ENCODE measurements around the gene HSF2BP. TPM values are rescaled to one million over a fixed set of nuclear protein-coding genes. Genes with fewer than 3 reads are reported as not detected.

HSF2BP gene
- polyA plus RNA-seq, 1 donor (not counting 4 experiments of a cell fraction or from before 2014, with no cell fraction given), result 6.1 TPM

DNA sequence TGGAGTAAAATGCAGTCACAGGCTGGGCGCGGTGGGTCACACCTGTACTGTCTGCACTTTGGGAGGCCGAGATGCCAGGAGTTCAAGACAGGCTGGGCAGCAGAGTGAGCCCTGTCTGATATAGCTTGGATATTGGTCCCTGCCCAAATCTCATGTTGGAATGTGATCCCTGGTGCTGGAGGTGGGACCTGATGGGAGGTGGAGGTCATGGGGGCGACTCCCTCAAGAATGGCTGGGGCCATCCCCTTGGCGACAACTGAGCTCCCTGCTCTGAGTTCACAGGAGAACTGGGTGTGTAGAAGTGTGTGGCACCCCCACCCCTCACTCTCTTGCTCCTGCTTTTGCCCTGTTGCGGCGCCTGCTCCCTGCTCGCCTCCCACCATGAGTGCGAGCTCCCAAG is 48.2 kb upstream of the HSF2BP start:
- no peak overlapping the region for H3K9ac ChIP-seq (ENCODE audit: control insufficient read depth, extremely low read depth, insufficient read depth, low read length)

GRCh38 chr21:43703035-43703880 is 44.0 kb upstream of the HSF2BP start:
- DNase-seq (ENCODE audit: low read depth, low spot score), result no peak
- Histone ChIP-seq H4K20me1 (ENCODE audit: control insufficient read depth, extremely low read depth, insufficient read depth, low read length) (no peaks in the 10 kb centered on the region), H3K27me3 (ENCODE audit: control insufficient read depth, extremely low read depth, insufficient read depth, low read length) (no peaks in the 10 kb centered on the region), H3K4me2 (ENCODE audit: control insufficient read depth, extremely low read depth, insufficient read depth, low read depth, low read length) (peak overlapping the region; percentile 39), H3K79me2 (ENCODE audit: control insufficient read depth, insufficient read depth, low read length) (no peaks in the 10 kb centered on the region), H3K9me3 (ENCODE audit: control insufficient read depth, low read depth, low read length) (no peaks in the 10 kb centered on the region), H3K4me1 (ENCODE audit: control insufficient read depth, extremely low read depth, insufficient read depth, low read length) (peaks cover 7% of the 10 kb centered on the region), H3K9ac (ENCODE audit: control insufficient read depth, extremely low read depth, insufficient read depth, low read length) (peak overlapping the region; percentile 37), H3K27ac (ENCODE audit: control insufficient read depth, insufficient read depth, low read length) (peak overlapping the region; percentile 26), H3K4me3 (ENCODE audit: control insufficient read depth in 2 of 3, extremely low read depth in 1 of 3, insufficient read depth in 2 of 3, low read depth in 1 of 3, low read length in 3 of 3) (peak overlapping the region in 1 of 3 experiments; percentile 2), H3K9me1 (ENCODE audit: control insufficient read depth, extremely low read depth, insufficient read depth, low read length) (no peaks in the 10 kb centered on the region), H3K36me3 (ENCODE audit: control insufficient read depth in 2 of 2, extremely low read depth in 1 of 2, insufficient read depth in 2 of 2, low read length in 2 of 2) (no peaks in the 10 kb centered on the region), H2AFZ (ENCODE audit: control insufficient read depth, low read length) (peak overlapping the region; percentile 10)
- TF ChIP-seq EZH2 (IDR thresholded peaks at IDR 0.05; ENCODE audit: low read length), result no peak
- TF ChIP-seq, protein P1, sequence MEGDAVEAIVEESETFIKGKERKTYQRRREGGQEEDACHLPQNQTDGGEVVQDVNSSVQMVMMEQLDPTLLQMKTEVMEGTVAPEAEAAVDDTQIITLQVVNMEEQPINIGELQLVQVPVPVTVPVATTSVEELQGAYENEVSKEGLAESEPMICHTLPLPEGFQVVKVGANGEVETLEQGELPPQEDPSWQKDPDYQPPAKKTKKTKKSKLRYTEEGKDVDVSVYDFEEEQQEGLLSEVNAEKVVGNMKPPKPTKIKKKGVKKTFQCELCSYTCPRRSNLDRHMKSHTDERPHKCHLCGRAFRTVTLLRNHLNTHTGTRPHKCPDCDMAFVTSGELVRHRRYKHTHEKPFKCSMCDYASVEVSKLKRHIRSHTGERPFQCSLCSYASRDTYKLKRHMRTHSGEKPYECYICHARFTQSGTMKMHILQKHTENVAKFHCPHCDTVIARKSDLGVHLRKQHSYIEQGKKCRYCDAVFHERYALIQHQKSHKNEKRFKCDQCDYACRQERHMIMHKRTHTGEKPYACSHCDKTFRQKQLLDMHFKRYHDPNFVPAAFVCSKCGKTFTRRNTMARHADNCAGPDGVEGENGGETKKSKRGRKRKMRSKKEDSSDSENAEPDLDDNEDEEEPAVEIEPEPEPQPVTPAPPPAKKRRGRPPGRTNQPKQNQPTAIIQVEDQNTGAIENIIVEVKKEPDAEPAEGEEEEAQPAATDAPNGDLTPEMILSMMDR (optimal IDR thresholded peaks at IDR 0.05 in 1 of 3, IDR thresholded peaks at IDR 0.05 in 1 of 3, conservative IDR thresholded peaks at IDR 0.05 in 1 of 3; ENCODE audit: extremely low read depth in 1 of 3, insufficient read depth in 2 of 3, low read length in 3 of 3), result no peak
- FAIRE-seq, result no peak
- dilution Hi-C loops (cut with MboI; ENCODE audit: extremely low pct_ligation_motif_present, low sequenced_read_pairs), result no loop called here

More for the DNA sequence above, 48.2 kb upstream of the HSF2BP start:
- FAIRE-seq, result no peak
- no peaks in the 10 kb centered on the region for H4K20me1 ChIP-seq (ENCODE audit: control insufficient read depth, extremely low read depth, insufficient read depth, low read length)
- no peak overlapping the region for H3K4me2 ChIP-seq (ENCODE audit: control insufficient read depth, extremely low read depth, insufficient read depth, low read depth, low read length)
- no peaks in the 10 kb centered on the region for H3K27me3 ChIP-seq (ENCODE audit: control insufficient read depth, extremely low read depth, insufficient read depth, low read length)
- no peaks in the 10 kb centered on the region for H3K36me3 ChIP-seq (ENCODE audit: control insufficient read depth in 2 of 2, extremely low read depth in 1 of 2, insufficient read depth in 2 of 2, low read length in 2 of 2)
- no peaks in the 10 kb centered on the region for H3K9me1 ChIP-seq (ENCODE audit: control insufficient read depth, extremely low read depth, insufficient read depth, low read length)
- no peaks in the 10 kb centered on the region for H3K79me2 ChIP-seq (ENCODE audit: control insufficient read depth, insufficient read depth, low read length)
- H3K27ac ChIP-seq (ENCODE audit: control insufficient read depth, insufficient read depth, low read length), result no peak overlapping the region
- TF ChIP-seq EZH2 (IDR thresholded peaks at IDR 0.05; ENCODE audit: low read length), result no peak
- TF ChIP-seq, protein P1 (optimal IDR thresholded peaks at IDR 0.05 in 1 of 3, IDR thresholded peaks at IDR 0.05 in 1 of 3, conservative IDR thresholded peaks at IDR 0.05 in 1 of 3; ENCODE audit: extremely low read depth in 1 of 3, insufficient read depth in 2 of 3, low read length in 3 of 3), result no peak
- no peak overlapping the region for H3K4me3 ChIP-seq (ENCODE audit: control insufficient read depth in 2 of 3, extremely low read depth in 1 of 3, insufficient read depth in 2 of 3, low read depth in 1 of 3, low read length in 3 of 3)
- no peak for DNase-seq (ENCODE audit: low read depth, low spot score)
- no peak overlapping the region for H2AFZ ChIP-seq (ENCODE audit: control insufficient read depth, low read length)
- H3K9me3 ChIP-seq (ENCODE audit: control insufficient read depth, low read depth, low read length), result no peaks in the 10 kb centered on the region
- peaks cover 16% of the 10 kb centered on the region for H3K4me1 ChIP-seq (ENCODE audit: control insufficient read depth, extremely low read depth, insufficient read depth, low read length)
- dilution Hi-C loops (cut with MboI; ENCODE audit: extremely low pct_ligation_motif_present, low sequenced_read_pairs), result no loop called here
